Activated T-helper 2 cell treated with anti-CD3 and anti-CD28 coated beads, Interferon-gamma antibody, Interleukin-2, Interleukin-4, amounts not matched to agents 10 μg/mL and 5 μg/mL and 100 μg/mL, durations not matched to agents 14 hours and 24 hours and 36 hours (primary cell): ENCODE measurements around the gene LGALS4. TPM values are rescaled to one million over a fixed set of nuclear protein-coding genes. Genes with fewer than 3 reads are reported as not detected.
"Not testable (repeated sequence)": the region's sequence is repeated elsewhere in the genome, so short reads cannot be mapped to it uniquely, and the experiment has no call there.

Experiments
- DNase-seq: peaks from one replicate; pipeline ENCODE4 v3.0.0; 2021; ENCODE audit warnings: low spot score
- H3K27ac Mint-ChIP-seq: one replicate; pipeline ENCODE4 v1.8.0; 2021; ENCODE audit warnings: mixed read lengths
- H3K27me3 Mint-ChIP-seq: one replicate; pipeline ENCODE4 v1.8.0; 2021; ENCODE audit warnings: low read depth, mixed read lengths
- H3K36me3 Mint-ChIP-seq: one replicate; pipeline ENCODE4 v1.8.0; 2021; ENCODE audit warnings: low read depth, mixed read lengths
- H3K4me1 Mint-ChIP-seq: one replicate; pipeline ENCODE4 v1.8.0; 2021; ENCODE audit warnings: low read depth, mixed read lengths
- H3K4me3 Mint-ChIP-seq: one replicate; pipeline ENCODE4 v1.8.0; 2021; ENCODE audit warnings: low read depth, mild to moderate bottlenecking, moderate library complexity, mixed read lengths
- H3K9me3 Mint-ChIP-seq: one replicate; pipeline ENCODE4 v1.8.0; 2021; ENCODE audit warnings: mixed read lengths
- intact Hi-C: fragments of 100-400 bp; cut with micrococcal nuclease; formaldehyde crosslinking; loops from one replicate; pipeline ENCODE4 v1.15.1; 2023
- total RNA-seq: library from RNA; stranded (reverse); gene quantifications from 2 replicates; pipeline ENCODE4 v1.2.3, GENCODE V29; 2022

Gene LGALS4
- total RNA-seq, 1 donor from 2014 or later = 1.6 TPM

DNA sequence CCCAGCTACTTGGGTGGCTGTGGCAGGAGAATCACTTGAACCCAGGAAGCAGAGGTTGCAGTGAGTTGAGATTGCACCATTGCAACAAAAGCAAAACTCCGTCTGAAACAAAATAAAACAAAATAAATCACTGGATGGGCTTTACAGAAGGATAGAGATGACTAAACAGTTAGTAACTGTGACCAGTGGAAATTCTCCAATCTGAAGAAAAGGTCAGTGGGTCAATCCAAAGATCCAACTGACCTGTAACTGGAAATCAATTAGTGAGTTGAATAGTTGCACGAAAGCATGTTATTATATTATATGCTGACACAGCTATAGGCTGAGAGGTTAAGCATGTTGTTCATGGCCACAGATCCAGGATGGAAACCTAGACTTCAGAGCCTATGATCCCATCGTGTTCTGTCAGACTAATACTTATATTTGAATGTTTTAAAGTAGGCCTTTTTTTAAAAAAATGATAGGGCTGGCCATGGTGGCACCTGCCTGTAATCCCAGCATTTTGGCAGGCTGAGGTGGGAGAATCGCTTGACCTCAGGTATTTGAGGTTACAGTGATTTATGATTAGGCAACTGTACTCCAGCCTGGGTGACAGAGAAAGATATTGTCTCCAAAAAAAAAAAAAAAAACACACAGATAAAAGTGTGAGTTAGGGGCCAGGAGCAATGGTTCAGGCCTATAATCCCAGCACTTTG, 17.4 kb upstream of the LGALS4 start:
- peaks cover 21% of the 10 kb centered on the region for H3K4me1 Mint-ChIP-seq
- H3K9me3 Mint-ChIP-seq = no peaks in the 10 kb centered on the region
- no peak for DNase-seq
- H3K4me3 Mint-ChIP-seq = peak overlapping the region; percentile 90
- no peak overlapping the region for H3K27ac Mint-ChIP-seq
- intact Hi-C loops = loop anchor here (5.0 to 10.0 kb wide), 2 partner anchors 93 to 275 kb away; no protein-coding TSS in a partner anchor
- H3K36me3 Mint-ChIP-seq = peaks cover 42% of the 10 kb centered on the region
- no peaks in the 10 kb centered on the region for H3K27me3 Mint-ChIP-seq

- Mint-ChIP-seq H3K4me3 (peak overlapping the region; percentile 8), H3K4me1 (peaks cover 21% of the 10 kb centered on the region), H3K36me3 (peaks cover 52% of the 10 kb centered on the region)
- H3K9me3 Mint-ChIP-seq, intact Hi-C loops, H3K27me3 Mint-ChIP-seq, H3K27ac Mint-ChIP-seq, DNase-seq: not testable (repeated sequence)
Measured at GRCh38 chr19:38829203-38829602, 16.5 kb upstream of the LGALS4 start.

DNA sequence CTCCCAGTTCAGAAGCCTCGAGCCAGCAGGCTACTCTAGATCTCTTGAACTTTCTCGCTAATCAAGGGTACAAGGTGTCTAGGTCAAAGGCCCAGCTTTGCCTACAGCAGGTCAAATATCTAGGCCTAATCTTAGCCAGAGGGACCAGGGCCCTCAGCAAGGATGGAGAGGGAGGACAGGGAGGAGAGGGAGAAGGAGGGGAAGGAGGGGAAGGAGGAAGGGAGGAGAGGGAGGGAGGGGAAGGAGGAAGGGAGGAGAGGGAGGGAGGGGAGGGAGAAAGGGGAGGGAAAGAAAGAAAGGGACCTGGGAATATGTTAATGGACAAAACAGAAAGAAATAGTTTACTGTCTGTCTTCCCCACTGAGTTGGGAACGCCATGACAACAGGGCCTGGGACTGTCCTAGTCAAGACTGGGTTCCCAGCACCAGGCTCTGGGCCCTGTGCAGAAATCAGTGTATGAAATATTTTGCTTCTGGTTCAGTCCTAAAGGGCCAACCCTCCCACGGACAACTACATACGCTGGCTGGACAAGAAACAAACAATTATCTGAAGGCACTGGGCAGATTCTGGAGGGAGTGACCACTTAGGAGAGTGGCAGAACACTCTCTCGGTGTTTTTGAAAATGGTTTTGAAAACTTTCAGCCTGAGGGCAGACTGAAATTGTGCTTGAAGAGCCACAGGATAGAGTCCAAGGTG, 14.3 kb upstream of the LGALS4 start:
- Mint-ChIP-seq H3K27me3 (no peaks in the 10 kb centered on the region), H3K4me1 (peaks cover 18% of the 10 kb centered on the region), H3K36me3 (peaks cover 69% of the 10 kb centered on the region), H3K27ac (peak overlapping the region; percentile 42), H3K4me3 (no peak overlapping the region), H3K9me3 (no peaks in the 10 kb centered on the region)
- no peak for DNase-seq
- intact Hi-C loops = no loop called here

DNA sequence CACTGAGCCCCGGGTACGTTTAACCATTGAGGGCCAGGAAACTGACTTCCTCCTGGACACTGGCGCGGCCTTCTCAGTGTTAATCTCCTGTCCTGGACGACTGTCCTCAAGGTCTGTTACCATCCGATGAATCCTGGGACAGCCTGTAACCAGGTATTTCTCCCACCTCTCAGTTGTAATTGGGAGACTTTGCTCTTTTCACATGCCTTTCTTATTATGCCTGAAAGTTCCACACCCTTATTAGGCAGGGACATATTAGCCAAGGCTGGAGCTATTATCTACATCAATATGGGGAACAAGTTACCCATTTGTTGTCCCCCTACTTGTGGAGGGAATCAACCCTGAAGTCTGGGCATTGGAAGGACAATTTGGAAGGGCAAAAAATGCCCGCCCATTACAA, 13.2 kb upstream of the LGALS4 start:
- peaks cover 69% of the 10 kb centered on the region for H3K36me3 Mint-ChIP-seq
- peaks cover 12% of the 10 kb centered on the region for H3K4me1 Mint-ChIP-seq
- H3K4me3 Mint-ChIP-seq, intact Hi-C loops, DNase-seq, H3K27ac Mint-ChIP-seq, H3K9me3 Mint-ChIP-seq, H3K27me3 Mint-ChIP-seq: not testable (repeated sequence)

GRCh38 chr19:38821230-38821825, 8.6 kb upstream of the LGALS4 start:
- peaks cover 59% of the 10 kb centered on the region for H3K36me3 Mint-ChIP-seq
- intact Hi-C loops, H3K4me1 Mint-ChIP-seq, DNase-seq, H3K4me3 Mint-ChIP-seq, H3K9me3 Mint-ChIP-seq, H3K27ac Mint-ChIP-seq, H3K27me3 Mint-ChIP-seq: not testable (repeated sequence)

DNA sequence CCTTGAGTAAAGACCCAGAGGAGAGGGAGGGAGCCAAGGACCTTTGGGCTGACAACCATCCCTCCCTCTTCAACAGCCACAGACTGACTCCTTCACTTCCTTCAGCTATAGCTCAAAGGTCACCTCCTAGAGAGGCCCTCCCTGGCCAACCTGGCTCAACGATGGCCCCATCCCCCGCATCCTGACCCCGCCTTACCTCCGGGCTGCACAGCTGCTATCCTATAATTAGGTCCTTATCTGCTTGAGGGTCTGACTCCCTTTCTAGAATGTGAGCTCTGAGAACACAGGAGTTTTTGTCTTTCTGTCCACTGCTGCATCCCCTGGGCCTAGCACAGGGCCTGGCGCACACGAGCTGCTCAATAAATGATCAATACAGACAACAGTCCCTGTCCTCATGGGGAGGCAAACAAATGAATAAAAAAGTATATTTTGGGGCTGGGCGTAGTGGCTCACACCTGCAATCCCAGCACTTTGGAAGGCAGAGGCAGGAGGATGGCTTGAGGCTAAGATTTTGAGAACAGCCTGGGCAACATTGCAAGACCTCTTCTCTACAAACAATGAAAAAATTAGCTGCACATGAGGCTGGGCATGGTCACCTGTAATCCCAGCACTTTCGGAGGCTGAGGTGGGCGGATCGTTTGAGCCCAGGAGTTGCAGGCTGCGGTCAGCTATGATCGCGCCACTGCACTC, 6.6 kb upstream of the LGALS4 start:
- Mint-ChIP-seq H3K4me1 (peaks cover 2% of the 10 kb centered on the region), H3K36me3 (peaks cover 56% of the 10 kb centered on the region), H3K4me3 (no peak overlapping the region), H3K9me3 (no peaks in the 10 kb centered on the region), H3K27ac (no peak overlapping the region), H3K27me3 (no peaks in the 10 kb centered on the region)
- no peak for DNase-seq
- intact Hi-C loops = no loop called here

DNA sequence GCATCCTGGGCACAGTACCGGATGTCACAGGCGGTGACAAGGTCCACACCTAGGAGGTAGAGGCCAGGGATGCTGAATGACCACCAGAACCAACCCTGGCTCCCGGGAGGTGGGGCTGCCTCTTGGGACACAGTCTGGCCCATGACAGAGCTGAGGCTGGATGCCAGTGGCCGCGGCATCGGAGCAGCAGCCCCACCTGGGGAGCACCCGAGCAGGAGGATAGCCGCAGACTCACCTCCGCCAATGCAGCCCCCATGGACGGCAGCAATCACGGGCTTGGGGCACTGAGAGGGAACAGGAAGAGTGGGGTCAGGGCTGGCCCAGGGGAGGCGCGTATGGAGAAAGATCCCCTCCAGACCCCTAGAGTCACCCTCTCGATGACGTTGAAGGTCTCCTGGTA, 4.3 kb upstream of the LGALS4 start:
- intact Hi-C loops = no loop called here
- no peak for DNase-seq
- Mint-ChIP-seq H3K9me3 (no peaks in the 10 kb centered on the region), H3K27ac (no peak overlapping the region), H3K4me3 (no peak overlapping the region), H3K27me3 (no peaks in the 10 kb centered on the region), H3K36me3 (peaks cover 35% of the 10 kb centered on the region), H3K4me1 (no peaks in the 10 kb centered on the region)

DNA sequence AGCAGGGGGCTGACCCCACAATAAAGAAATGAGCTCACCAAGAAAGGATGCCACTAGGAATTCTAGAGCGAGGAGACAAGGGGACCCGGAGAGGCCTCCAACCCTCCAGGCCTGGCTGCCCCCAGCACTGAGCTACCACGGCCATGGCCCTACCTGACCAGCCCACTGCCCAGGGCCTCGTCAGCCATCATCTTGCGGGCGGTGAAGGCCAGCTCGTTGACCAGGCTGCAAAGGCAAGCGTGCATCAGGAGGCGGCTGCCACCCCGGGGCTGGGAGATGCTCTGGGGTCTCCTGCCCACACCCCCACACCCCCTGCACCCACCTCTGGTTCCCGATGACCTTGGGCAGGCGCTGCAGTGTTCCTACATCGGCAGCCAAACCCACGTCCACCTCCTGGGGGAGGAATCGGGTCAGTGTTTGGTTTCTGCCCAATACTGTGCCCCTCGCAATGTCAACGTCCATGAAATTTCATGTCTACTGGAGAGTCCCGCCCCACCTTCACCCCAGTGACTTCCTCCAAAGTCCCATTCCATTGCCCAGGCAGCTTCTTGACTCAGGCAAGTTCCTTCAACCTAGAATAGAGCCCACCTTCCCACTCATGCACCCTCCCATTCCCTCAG, 3.5 kb upstream of the LGALS4 start:
- no peaks in the 10 kb centered on the region for H3K4me1 Mint-ChIP-seq
- intact Hi-C loops = no loop called here
- H3K27ac Mint-ChIP-seq = no peak overlapping the region
- H3K4me3 Mint-ChIP-seq = no peak overlapping the region
- peaks cover 31% of the 10 kb centered on the region for H3K36me3 Mint-ChIP-seq
- DNase-seq = no peak
- H3K9me3 Mint-ChIP-seq = no peaks in the 10 kb centered on the region
- H3K27me3 Mint-ChIP-seq = no peaks in the 10 kb centered on the region

DNA sequence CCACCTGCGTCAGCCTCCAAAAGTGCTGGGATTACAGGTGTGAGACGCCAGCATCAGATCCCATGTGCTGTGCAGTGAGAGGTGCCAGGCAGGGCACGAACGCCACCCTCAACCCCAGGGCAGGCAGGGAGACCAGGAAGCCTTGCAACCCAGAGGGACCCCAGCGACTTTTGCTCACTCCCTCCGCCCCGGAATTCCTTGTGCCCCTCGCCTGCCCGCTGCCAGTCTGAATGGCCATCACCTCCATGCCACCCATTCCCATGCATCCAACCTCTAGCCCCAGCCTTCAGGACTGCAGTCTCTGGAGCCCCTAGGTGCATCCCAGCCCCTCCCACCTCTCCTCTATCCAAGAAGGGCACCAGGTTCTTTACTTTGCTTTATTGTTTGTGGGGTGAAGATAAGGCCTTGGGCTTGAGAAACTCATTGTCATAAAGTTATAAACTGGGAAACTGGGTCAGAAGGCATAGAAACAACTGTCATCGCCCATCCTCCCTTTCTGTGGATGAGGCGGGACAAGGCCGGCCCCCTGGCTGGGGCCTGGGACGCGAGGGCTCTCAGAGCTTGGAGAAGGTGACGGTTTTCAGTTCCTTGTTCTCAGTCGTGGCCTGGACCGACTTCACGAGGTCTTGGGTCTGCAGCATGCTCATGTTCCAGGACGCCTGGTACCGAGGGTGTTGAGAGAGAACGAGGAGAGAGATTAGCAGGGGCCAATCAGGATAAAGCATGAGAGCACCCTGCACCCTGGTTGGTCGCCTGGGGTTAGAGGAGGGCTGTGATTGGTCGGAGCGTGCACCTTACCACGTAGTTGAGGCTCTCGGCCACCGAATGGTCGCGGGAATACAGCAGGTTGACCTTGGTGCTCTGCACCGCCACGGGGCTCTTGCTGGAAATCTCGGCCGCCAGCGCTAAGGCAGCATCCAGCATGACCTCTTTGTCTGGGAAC, 2.6 kb upstream of the LGALS4 start:
- intact Hi-C loops = no loop called here

GRCh38 chr19:38813932-38814331, 1.2 kb upstream of the LGALS4 start:
- peaks cover 22% of the 10 kb centered on the region for H3K36me3 Mint-ChIP-seq
- H3K4me1 Mint-ChIP-seq, H3K27me3 Mint-ChIP-seq, intact Hi-C loops, DNase-seq, H3K9me3 Mint-ChIP-seq, H3K27ac Mint-ChIP-seq, H3K4me3 Mint-ChIP-seq: not testable (repeated sequence)

More for the DNA sequence above, 2.6 kb upstream of the LGALS4 start:
- no peak for DNase-seq
- H3K9me3 Mint-ChIP-seq = no peaks in the 10 kb centered on the region
- no peaks in the 10 kb centered on the region for H3K27me3 Mint-ChIP-seq
- H3K4me1 Mint-ChIP-seq = no peaks in the 10 kb centered on the region
- peaks cover 25% of the 10 kb centered on the region for H3K36me3 Mint-ChIP-seq
- H3K27ac Mint-ChIP-seq = no peak overlapping the region
- no peak overlapping the region for H3K4me3 Mint-ChIP-seq

GRCh38 chr19:38813323-38813722, 578 bp upstream of the LGALS4 start:
- H3K27me3 Mint-ChIP-seq = no peaks in the 10 kb centered on the region
- H3K27ac Mint-ChIP-seq = no peak overlapping the region
- DNase-seq = no peak
- no peaks in the 10 kb centered on the region for H3K9me3 Mint-ChIP-seq
- no peak overlapping the region for H3K4me3 Mint-ChIP-seq
- peaks cover 22% of the 10 kb centered on the region for H3K36me3 Mint-ChIP-seq
- H3K4me1 Mint-ChIP-seq = no peaks in the 10 kb centered on the region
- intact Hi-C loops = no loop called here
